Neuronal stem cell (in vitro differentiated cells): ENCODE data around the gene TBL2.

Experiments
- DNase-seq: peaks from one replicate; pipeline ENCODE4 v3.0.0-alpha.2; 2013; ENCODE audit warnings: low spot score
- H2AFZ ChIP-seq: one replicate; pipeline ENCODE4 v1.6.1; 2013; ENCODE audit warnings: mild to moderate bottlenecking, low read length, inconsistent platforms
- H2AK5ac ChIP-seq: 2 replicates; pipeline ENCODE4 v1.6.1; 2013; ENCODE audit warnings: low read depth, mild to moderate bottlenecking, inconsistent platforms, low read length, moderate library complexity, mixed read lengths
- H2BK120ac ChIP-seq: 2 replicates; pipeline ENCODE4 v1.6.1; 2013; ENCODE audit warnings: low read depth, mild to moderate bottlenecking, inconsistent platforms, low read length, moderate library complexity, mixed read lengths
- H2BK12ac ChIP-seq: one replicate; pipeline ENCODE4 v1.6.1; 2013; ENCODE audit warnings: low read length, inconsistent platforms
- H2BK15ac ChIP-seq: 2 replicates; pipeline ENCODE4 v1.6.1; 2013; ENCODE audit warnings: mild to moderate bottlenecking, low read length, inconsistent platforms, mixed read lengths
- H2BK5ac ChIP-seq: one replicate; pipeline ENCODE4 v1.6.1; 2013; ENCODE audit warnings: inconsistent platforms, mild to moderate bottlenecking, low read length, moderate library complexity
- H3K14ac ChIP-seq: one replicate; pipeline ENCODE4 v1.6.1; 2013; ENCODE audit warnings: low read length, inconsistent platforms
- H3K18ac ChIP-seq: 2 replicates; pipeline ENCODE4 v1.6.1; 2013; ENCODE audit warnings: low read length, inconsistent platforms
- H3K23ac ChIP-seq: 2 replicates; pipeline ENCODE4 v1.6.1; 2013; ENCODE audit warnings: low read depth, mild to moderate bottlenecking, mixed read lengths, low read length, inconsistent platforms; ENCODE audit not compliant: poor library complexity
- H3K27ac ChIP-seq: replicated peaks from 3 replicates; pipeline ENCODE4 v1.5.1; 2013; ENCODE audit warnings: low read length, inconsistent platforms
- H3K27me3 ChIP-seq, 3 experiments: 2 replicates each; pipeline ENCODE4 v1.6.1; 2013; ENCODE audit warnings: low read length in 3 of 3, mild to moderate bottlenecking in 2 of 3, inconsistent platforms in 1 of 3, low read depth in 1 of 3, mixed read lengths in 1 of 3, moderate library complexity in 1 of 3; ENCODE audit not compliant: control insufficient read depth in 3 of 3, insufficient read depth in 3 of 3
- H3K36me3 ChIP-seq, 2 donors: replicated peaks in 1 of 2; 2 replicates each; pipeline ENCODE4 v1.6.1; 2013; ENCODE audit warnings: low read length in 2 of 2; ENCODE audit not compliant: control insufficient read depth in 2 of 2, insufficient read depth in 2 of 2
- H3K4ac ChIP-seq: 2 replicates; pipeline ENCODE4 v1.6.1; 2013; ENCODE audit warnings: inconsistent platforms, mild to moderate bottlenecking, low read length, moderate library complexity
- H3K4me1 ChIP-seq, 2 donors: 1 replicate in 1 of 2; 2 replicates in 1 of 2; pipeline ENCODE4 v1.6.1; 2013; ENCODE audit warnings: low read length in 2 of 2, low read depth in 1 of 2; ENCODE audit not compliant: control insufficient read depth in 2 of 2, insufficient read depth in 1 of 2
- H3K4me2 ChIP-seq: one replicate; pipeline ENCODE4 v1.6.1; 2013; ENCODE audit warnings: mild to moderate bottlenecking, low read length, inconsistent platforms; ENCODE audit not compliant: insufficient read depth, poor library complexity, severe bottlenecking
- H3K4me3 ChIP-seq, 2 donors: 2 replicates each; pipeline ENCODE4 v1.5.1; 2013; ENCODE audit warnings: low read length in 2 of 2, mild to moderate bottlenecking in 2 of 2, inconsistent platforms in 1 of 2, moderate library complexity in 1 of 2
- H3K79me1 ChIP-seq: one replicate; pipeline ENCODE4 v1.6.1; 2013; ENCODE audit warnings: low read depth, mild to moderate bottlenecking, inconsistent platforms, low read length, moderate library complexity
- H3K9ac ChIP-seq: one replicate; pipeline ENCODE4 v1.6.1; 2013; ENCODE audit warnings: mild to moderate bottlenecking, low read depth, low read length, inconsistent platforms; ENCODE audit not compliant: poor library complexity
- H3K9me3 ChIP-seq, 2 donors: replicated peaks in 1 of 2; 2 replicates each; pipeline versions ENCODE3 to v1.6.1; 2013; ENCODE audit warnings: low read length in 2 of 2, mild to moderate bottlenecking in 2 of 2, inconsistent platforms in 1 of 2, low read depth in 1 of 2, mixed read lengths in 1 of 2, moderate library complexity in 1 of 2; ENCODE audit not compliant: control insufficient read depth in 2 of 2, insufficient read depth in 1 of 2
- H4K8ac ChIP-seq: one replicate; pipeline ENCODE4 v1.6.1; 2013; ENCODE audit warnings: low read depth, mild to moderate bottlenecking, inconsistent platforms, low read length, moderate library complexity
- H4K91ac ChIP-seq: one replicate; pipeline ENCODE4 v1.6.1; 2013; ENCODE audit warnings: low read length, low read depth, mild to moderate bottlenecking, inconsistent platforms; ENCODE audit not compliant: poor library complexity
- WGBS, 2 donors: extraction: QIAGEN DNeasy Blood & Tissue Kit; methylation state at CpG; one replicate each; pipeline ENCODE4 v1.1.7; 2013; ENCODE audit warnings: missing lambda C conversion rate in 2 of 2, mixed read lengths in 1 of 2; ENCODE audit not compliant: insufficient read length in 2 of 2, insufficient replicate concordance in 1 of 2; ENCODE audit errors: extremely low coverage in 2 of 2; 5-methylcytosine and 5-hydroxymethylcytosine counted together

TBL2 gene

DNA sequence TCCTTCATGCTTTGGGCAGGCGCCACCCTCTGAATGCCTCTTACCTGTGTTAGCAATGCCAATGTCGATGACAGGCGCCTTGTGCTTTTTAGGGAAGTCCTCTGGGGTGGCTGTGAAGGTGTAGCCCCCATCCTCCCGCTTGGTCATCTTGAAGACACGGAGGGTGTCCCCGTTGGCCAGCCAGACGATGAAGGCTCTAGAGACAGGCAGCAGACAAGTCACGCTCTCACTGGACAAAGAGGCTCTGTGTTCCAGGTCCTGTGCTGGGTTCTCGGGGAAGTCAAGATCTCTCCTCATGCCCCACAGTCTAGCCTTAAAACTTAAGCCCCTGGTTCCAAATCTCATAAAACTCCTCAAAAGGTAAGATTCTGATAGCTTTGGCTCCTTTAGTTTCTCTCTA lies 5.1 kb downstream of the TBL2 start:
- peaks cover 43 to 78% of the 10 kb centered on the region in 2 donors for H3K36me3 ChIP-seq
- no CpG with 5 or more reads among the region's 9 CpGs for WGBS, 2 donors
- no peak overlapping the region for H3K23ac ChIP-seq

DNA sequence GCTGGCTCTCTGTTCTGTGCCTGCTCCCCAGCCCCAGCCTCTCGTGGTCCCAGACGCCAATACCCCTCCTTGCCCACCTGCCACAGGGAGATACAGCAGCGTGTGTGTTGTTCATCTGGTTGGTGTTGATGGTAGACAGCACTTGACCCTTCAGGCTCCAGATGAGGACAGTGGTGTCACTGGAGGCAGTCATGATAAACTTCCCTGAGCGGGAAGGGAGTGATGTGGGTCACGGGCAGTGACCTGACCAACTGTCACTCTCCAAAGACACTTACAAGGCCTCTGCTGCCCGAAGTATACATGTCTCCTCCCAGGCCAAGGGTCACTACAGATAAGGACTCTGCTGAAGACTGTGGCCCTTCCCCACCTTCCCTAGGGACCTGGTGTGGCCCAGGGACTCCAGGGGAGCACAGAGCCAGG lies 5.6 kb downstream of the TBL2 start:
- H3K4ac ChIP-seq, result no peak overlapping the region
- H2BK120ac ChIP-seq, result no peak overlapping the region
- H3K4me3 ChIP-seq, result no peak overlapping the region
- no peak overlapping the region for H2BK5ac ChIP-seq
- H3K23ac ChIP-seq, result no peak overlapping the region
- H3K9ac ChIP-seq, result no peak overlapping the region
- no peak overlapping the region for H2AFZ ChIP-seq
- H3K9me3 ChIP-seq, result no peaks in the 10 kb centered on the region
- DNase-seq, result no peak
- H4K8ac ChIP-seq, result no peak overlapping the region
- H3K4me1 ChIP-seq, result peaks cover 5 to 6% of the 10 kb centered on the region in 2 donors
- H2BK12ac ChIP-seq, result no peak overlapping the region
- H3K27me3 ChIP-seq, result no peaks in the 10 kb centered on the region
- no peak overlapping the region for H3K18ac ChIP-seq
- H2BK15ac ChIP-seq, result no peak overlapping the region
- H2AK5ac ChIP-seq, result no peak overlapping the region
- peaks cover 6% of the 10 kb centered on the region for H3K79me1 ChIP-seq
- no peak overlapping the region for H3K27ac ChIP-seq
- no peak overlapping the region for H3K14ac ChIP-seq
- peaks cover 43 to 78% of the 10 kb centered on the region in 2 donors for H3K36me3 ChIP-seq
- no CpG with 5 or more reads among the region's 6 CpGs for WGBS, 2 donors
- no peak overlapping the region for H3K4me2 ChIP-seq
- no peak overlapping the region for H4K91ac ChIP-seq

More for the DNA sequence above, 5.1 kb downstream of the TBL2 start:
- H3K4me1 ChIP-seq, result peaks cover 5 to 6% of the 10 kb centered on the region in 2 donors
- no peak overlapping the region for H3K4ac ChIP-seq
- H3K9ac ChIP-seq, result no peak overlapping the region
- H2AFZ ChIP-seq, result no peak overlapping the region
- H4K91ac ChIP-seq, result no peak overlapping the region
- no peak overlapping the region for H4K8ac ChIP-seq
- no peaks in the 10 kb centered on the region for H3K27me3 ChIP-seq
- no peak overlapping the region for H3K27ac ChIP-seq
- H3K79me1 ChIP-seq, result peaks cover 8% of the 10 kb centered on the region
- H3K14ac ChIP-seq, result no peak overlapping the region
- H2BK12ac ChIP-seq, result no peak overlapping the region
- H3K4me2 ChIP-seq, result no peak overlapping the region
- no peak overlapping the region for H2BK5ac ChIP-seq
- H2BK15ac ChIP-seq, result no peak overlapping the region
- DNase-seq, result no peak
- no peak overlapping the region for H2AK5ac ChIP-seq
- H3K9me3 ChIP-seq, result no peaks in the 10 kb centered on the region
- H3K18ac ChIP-seq, result no peak overlapping the region
- no peak overlapping the region for H3K4me3 ChIP-seq
- H2BK120ac ChIP-seq, result no peak overlapping the region

DNA sequence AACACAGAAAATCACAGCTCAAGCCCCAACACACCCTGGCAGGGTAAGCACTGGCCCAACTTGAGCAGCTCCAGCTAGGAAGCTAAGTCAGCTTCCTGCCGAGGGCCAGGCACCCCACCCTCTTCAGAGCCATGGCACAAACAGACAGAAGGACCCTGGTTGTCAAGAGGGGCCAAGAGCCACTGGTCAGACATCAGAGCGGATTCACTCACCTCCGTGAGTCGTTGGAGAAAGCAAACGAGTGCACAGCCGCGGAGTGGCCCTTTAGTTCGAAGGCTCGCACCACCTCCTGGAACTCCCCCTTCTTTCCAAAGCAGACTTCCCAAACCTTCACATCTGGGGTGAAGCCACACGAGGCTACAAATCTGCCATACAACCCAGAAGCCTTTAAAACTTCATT lies 7.4 kb downstream of the TBL2 start:
- Histone ChIP-seq H3K18ac (no peak overlapping the region), H2BK15ac (no peak overlapping the region), H3K27ac (no peak overlapping the region), H3K4me2 (no peak overlapping the region), H4K8ac (no peak overlapping the region), H3K4me3 (no peak overlapping the region), H2BK12ac (no peak overlapping the region), H2BK120ac (no peak overlapping the region), H2AK5ac (no peak overlapping the region), H3K36me3 (peaks cover 43 to 69% of the 10 kb centered on the region in 2 donors), H3K79me1 (no peaks in the 10 kb centered on the region), H3K23ac (no peak overlapping the region), H3K9ac (no peak overlapping the region), H4K91ac (no peak overlapping the region), H3K4me1 (no peaks in the 10 kb centered on the region), H2AFZ (no peak overlapping the region), H3K9me3 (no peaks in the 10 kb centered on the region), H2BK5ac (no peak overlapping the region), H3K14ac (no peak overlapping the region), H3K27me3 (no peaks in the 10 kb centered on the region), H3K4ac (no peak overlapping the region)
- no peak for DNase-seq
- no CpG with 5 or more reads among the region's 10 CpGs for WGBS, 2 donors

DNA sequence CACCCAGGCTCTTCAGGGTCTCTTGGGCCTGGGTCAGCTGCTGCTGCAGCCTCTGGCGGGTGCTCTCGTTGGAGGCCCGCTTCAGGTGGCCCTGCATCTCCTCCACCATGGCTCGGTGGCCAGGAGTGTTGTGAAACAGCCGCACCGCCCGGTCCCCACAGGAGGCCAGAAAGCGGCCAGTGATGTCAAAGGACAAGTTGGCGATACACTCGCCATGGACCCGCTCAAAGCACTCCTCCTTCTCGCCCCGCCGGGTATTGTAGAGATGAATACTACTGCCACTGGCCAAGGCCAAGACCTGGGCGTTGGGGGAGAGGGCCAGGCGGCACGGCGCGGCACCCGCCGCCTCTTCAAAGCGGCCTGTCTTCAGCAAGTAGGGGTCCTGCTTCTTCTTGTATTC lies 7.9 kb downstream of the TBL2 start:
- no peaks in the 10 kb centered on the region for H3K9me3 ChIP-seq
- H3K9ac ChIP-seq, result no peak overlapping the region
- H3K14ac ChIP-seq, result no peak overlapping the region
- H2AK5ac ChIP-seq, result no peak overlapping the region
- no peak overlapping the region for H3K23ac ChIP-seq
- H2BK12ac ChIP-seq, result no peak overlapping the region
- no peaks in the 10 kb centered on the region for H3K27me3 ChIP-seq
- H2BK15ac ChIP-seq, result no peak overlapping the region
- no peak overlapping the region for H3K18ac ChIP-seq
- no peak overlapping the region for H2BK5ac ChIP-seq
- H2AFZ ChIP-seq, result no peak overlapping the region
- no peak overlapping the region for H3K27ac ChIP-seq
- H4K91ac ChIP-seq, result no peak overlapping the region
- DNase-seq, result no peak
- peaks cover 43 to 64% of the 10 kb centered on the region in 2 donors for H3K36me3 ChIP-seq
- H3K4me1 ChIP-seq, result no peaks in the 10 kb centered on the region
- H3K4ac ChIP-seq, result no peak overlapping the region
- no peak overlapping the region for H3K4me3 ChIP-seq
- no peak overlapping the region for H2BK120ac ChIP-seq
- no peak overlapping the region for H3K4me2 ChIP-seq
- no peak overlapping the region for H4K8ac ChIP-seq
- H3K79me1 ChIP-seq, result no peaks in the 10 kb centered on the region
- WGBS, 2 donors, result no CpG with 5 or more reads among the region's 22 CpGs
